ENCODE measurements around the gene RASSF3. TPM values are rescaled to one million over a fixed set of nuclear protein-coding genes. Genes with fewer than 3 reads are reported as not detected.
A peak's percentile ranks its signal among the peaks of the same experiment; 100 is the strongest.
"Not testable (repeated sequence)": the region's sequence is repeated elsewhere in the genome, so short reads cannot be mapped to it uniquely, and the experiment has no call there.

RASSF3 gene
- total and polyA plus RNA-seq, 2 experiments from 2014 or later, result 20.6 to 39.6 TPM

DNA sequence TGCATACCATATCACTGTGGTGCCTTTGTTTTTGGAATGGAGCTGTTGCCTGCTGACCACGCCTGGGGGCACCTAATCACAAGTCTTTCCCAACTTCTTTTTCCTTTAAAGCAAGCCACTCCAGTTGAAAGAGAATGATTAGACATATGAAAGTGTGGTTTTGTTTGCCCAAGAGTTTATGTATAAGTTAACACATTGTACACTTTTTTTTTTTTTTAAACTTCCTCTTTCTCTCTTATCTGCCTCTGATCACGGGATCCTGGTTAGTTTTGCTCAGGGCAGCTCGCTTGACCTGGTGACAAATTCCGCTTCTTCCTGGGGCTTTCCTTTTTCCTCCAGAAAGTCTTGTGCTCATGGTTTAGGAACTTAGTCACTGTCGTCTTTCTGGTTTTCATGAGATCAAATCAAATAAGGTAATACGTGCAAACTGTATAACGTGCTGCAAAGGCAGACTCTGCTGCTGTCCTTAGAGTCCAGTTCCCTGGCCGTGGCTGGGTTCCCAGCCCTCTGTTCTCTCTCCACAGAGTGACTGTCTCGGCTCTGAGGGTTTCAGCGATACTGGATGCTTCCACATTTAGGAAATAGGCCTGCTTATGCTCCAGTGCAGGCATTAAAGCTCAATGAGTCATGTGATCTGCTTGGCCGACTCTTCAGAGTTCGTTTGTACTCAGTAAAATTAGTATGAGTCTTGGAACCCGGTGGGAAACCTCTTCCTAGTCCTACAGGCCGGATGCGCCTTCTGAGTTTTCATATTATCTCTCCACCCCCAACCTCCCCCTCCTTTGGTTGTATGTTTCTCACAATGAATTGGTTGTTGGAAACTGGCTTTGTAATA is 15.2 kb downstream of the RASSF3 start:
- Mint-ChIP-seq H3K4me1 (peaks cover 32% of the 10 kb centered on the region), H3K4me3 (no peak overlapping the region; the same call in 2 of the 3 replicates), H3K27me3 (ENCODE audit: insufficient read depth, low read depth, poor library complexity) (no peaks in the 10 kb centered on the region), H3K36me3 (ENCODE audit: low read depth) (peaks cover 1% of the 10 kb centered on the region; the same call in 1 of the 3 replicates), H3K27ac (peak overlapping the region; percentile 84), H3K9me3 (no peaks in the 10 kb centered on the region)
- Histone ChIP-seq H3K4me3 (no peak overlapping the region), H3K4me1 (ENCODE audit: insufficient read depth) (peaks cover 32% of the 10 kb centered on the region), H2AFZ (no peak overlapping the region), H3K36me3 (ENCODE audit: insufficient read depth) (peaks cover 5% of the 10 kb centered on the region; the same call in 1 of the 2 replicates), H3K4me2 (peak overlapping the region; percentile 22; the same call in 1 of the 2 replicates), H3K27me3 (ENCODE audit: insufficient read depth) (no peaks in the 10 kb centered on the region), H3F3A (replicated peaks; ENCODE audit: low read depth) (no peaks in the 10 kb centered on the region), H3K27ac (ENCODE audit: low read depth) (peak overlapping the region; percentile 32; the same call in 1 of the 2 replicates), H3K79me2 (replicated peaks; ENCODE audit: insufficient read depth) (peaks cover 100% of the 10 kb centered on the region), H3K9me2 (ENCODE audit: insufficient read depth) (no peaks in the 10 kb centered on the region), H4K20me1 (replicated peaks; ENCODE audit: insufficient read depth) (peaks cover 23% of the 10 kb centered on the region)
- ATAC-seq (peak; percentile 55), DNase-seq (ENCODE audit: low spot score) (no peak)
- TF ChIP-seq NANOG (IDR thresholded peaks at IDR 0.05; ENCODE audit: borderline replicate concordance) (no peak), STAT1 (IDR thresholded peaks at IDR 0.05; ENCODE audit: unreplicated experiment) (no peak), POLR2AphosphoS5 (IDR thresholded peaks at IDR 0.05; ENCODE audit: low read depth) (no peak), ZNF114 (CRISPR knock-in tag; IDR thresholded peaks at IDR 0.05) (no peak), EZH2phosphoT487 (IDR thresholded peaks at IDR 0.05; ENCODE audit: unreplicated experiment) (no peak), CREB1 (CRISPR knock-in tag; IDR thresholded peaks at IDR 0.05; ENCODE audit: low read depth) (no peak)
- TF ChIP-seq, protein P1, sequence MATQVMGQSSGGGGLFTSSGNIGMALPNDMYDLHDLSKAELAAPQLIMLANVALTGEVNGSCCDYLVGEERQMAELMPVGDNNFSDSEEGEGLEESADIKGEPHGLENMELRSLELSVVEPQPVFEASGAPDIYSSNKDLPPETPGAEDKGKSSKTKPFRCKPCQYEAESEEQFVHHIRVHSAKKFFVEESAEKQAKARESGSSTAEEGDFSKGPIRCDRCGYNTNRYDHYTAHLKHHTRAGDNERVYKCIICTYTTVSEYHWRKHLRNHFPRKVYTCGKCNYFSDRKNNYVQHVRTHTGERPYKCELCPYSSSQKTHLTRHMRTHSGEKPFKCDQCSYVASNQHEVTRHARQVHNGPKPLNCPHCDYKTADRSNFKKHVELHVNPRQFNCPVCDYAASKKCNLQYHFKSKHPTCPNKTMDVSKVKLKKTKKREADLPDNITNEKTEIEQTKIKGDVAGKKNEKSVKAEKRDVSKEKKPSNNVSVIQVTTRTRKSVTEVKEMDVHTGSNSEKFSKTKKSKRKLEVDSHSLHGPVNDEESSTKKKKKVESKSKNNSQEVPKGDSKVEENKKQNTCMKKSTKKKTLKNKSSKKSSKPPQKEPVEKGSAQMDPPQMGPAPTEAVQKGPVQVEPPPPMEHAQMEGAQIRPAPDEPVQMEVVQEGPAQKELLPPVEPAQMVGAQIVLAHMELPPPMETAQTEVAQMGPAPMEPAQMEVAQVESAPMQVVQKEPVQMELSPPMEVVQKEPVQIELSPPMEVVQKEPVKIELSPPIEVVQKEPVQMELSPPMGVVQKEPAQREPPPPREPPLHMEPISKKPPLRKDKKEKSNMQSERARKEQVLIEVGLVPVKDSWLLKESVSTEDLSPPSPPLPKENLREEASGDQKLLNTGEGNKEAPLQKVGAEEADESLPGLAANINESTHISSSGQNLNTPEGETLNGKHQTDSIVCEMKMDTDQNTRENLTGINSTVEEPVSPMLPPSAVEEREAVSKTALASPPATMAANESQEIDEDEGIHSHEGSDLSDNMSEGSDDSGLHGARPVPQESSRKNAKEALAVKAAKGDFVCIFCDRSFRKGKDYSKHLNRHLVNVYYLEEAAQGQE (IDR thresholded peaks at IDR 0.05; ENCODE audit: unreplicated experiment), result no peak

DNA sequence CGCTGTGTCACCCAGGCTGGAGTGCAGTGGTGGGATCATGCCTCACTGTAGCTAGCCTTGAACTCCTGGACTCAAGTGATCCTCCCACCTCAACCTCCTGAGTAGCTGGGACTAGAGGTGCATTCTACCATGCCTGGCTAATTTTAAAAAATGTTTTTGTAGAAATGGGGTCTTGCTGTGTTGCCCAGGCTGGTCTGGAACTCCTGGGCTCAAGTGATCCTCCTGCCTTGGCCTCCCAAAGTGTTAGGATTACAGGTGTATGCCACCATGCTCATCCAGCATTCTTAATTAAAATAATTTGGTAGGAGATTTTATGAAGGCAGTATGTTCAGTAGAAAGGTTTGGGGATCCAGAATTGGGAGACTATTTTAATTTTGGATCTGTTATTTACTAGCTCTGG is 16.3 kb downstream of the RASSF3 start:
- H4K20me1 ChIP-seq (replicated peaks; ENCODE audit: insufficient read depth), result peaks cover 23% of the 10 kb centered on the region
- H3K27me3 Mint-ChIP-seq (ENCODE audit: insufficient read depth, low read depth, poor library complexity); H3F3A ChIP-seq (replicated peaks; ENCODE audit: low read depth); H3K4me3 ChIP-seq; H3K27ac Mint-ChIP-seq; H3K27ac ChIP-seq (ENCODE audit: low read depth); H3K27me3 ChIP-seq (ENCODE audit: insufficient read depth); DNase-seq (ENCODE audit: low spot score); H3K4me3 Mint-ChIP-seq; H3K36me3 ChIP-seq (ENCODE audit: insufficient read depth); ATAC-seq; H3K4me2 ChIP-seq; H2AFZ ChIP-seq; H3K9me2 ChIP-seq (ENCODE audit: insufficient read depth); H3K9me3 Mint-ChIP-seq: not testable (repeated sequence)
- H3K4me1 Mint-ChIP-seq, result peaks cover 32% of the 10 kb centered on the region
- H3K36me3 Mint-ChIP-seq (ENCODE audit: low read depth), result peaks cover 11% of the 10 kb centered on the region
- H3K79me2 ChIP-seq (replicated peaks; ENCODE audit: insufficient read depth), result peaks cover 100% of the 10 kb centered on the region
- peaks cover 32% of the 10 kb centered on the region for H3K4me1 ChIP-seq (ENCODE audit: insufficient read depth)
